Endothelial cell of umbilical vein (primary cell): ENCODE measurements around the gene BCO1. TPM values are rescaled to one million over a fixed set of nuclear protein-coding genes. Genes with fewer than 3 reads are reported as not detected.

Experiments used
- BruUV-seq: library from RNA; stranded (reverse); fragments of 400-500 nt; replicated peaks from 2 replicates; lab custom pipeline; 2021; lab: Mats Ljungman, UMichigan
- CTCF ChIA-PET: fragments of 300-600, 350-600 bp; sonication (Branson Sonifier 250); formaldehyde crosslinking; loops from one replicate; lab custom pipeline; 2021; ENCODE audit warnings: antibody characterized with exemption, inconsistent platforms; lab: Charles Lee
- POLR2A ChIA-PET: fragments of 300-600, 350-600 bp; sonication (Branson Sonifier 250); formaldehyde crosslinking; loops from one replicate; lab custom pipeline; 2021; ENCODE audit warnings: antibody characterized with exemption, inconsistent platforms; lab: Charles Lee
- DNase-seq: peaks from one replicate; pipeline ENCODE4 v3.0.0-alpha.2; 2011; ENCODE audit warnings: low read depth, low spot score
- FAIRE-seq: peaks from 2 replicates; lab custom pipeline; 2011; peaks lifted over from hg19 to GRCh38; lab: Jason Lieb, UNC
- H2AFZ ChIP-seq: 2 replicates; pipeline ENCODE4 v1.6.0; 2012; ENCODE audit warnings: low read depth, low read length, control low read depth, inconsistent platforms
- H3K27ac ChIP-seq: 2 replicates; pipeline ENCODE4 v1.5.1; 2011; ENCODE audit warnings: low read depth, mild to moderate bottlenecking, control low read depth, low read length, moderate library complexity; ENCODE audit not compliant: insufficient read depth
- H3K27me3 ChIP-seq, 2 experiments: 2 replicates each; pipeline versions ENCODE4 v1.6.0 to v1.6.1; 2011; ENCODE audit warnings: low read length in 2 of 2, mixed read lengths in 1 of 2; ENCODE audit not compliant: control insufficient read depth in 2 of 2, insufficient read depth in 2 of 2
- H3K36me3 ChIP-seq, 2 experiments: 2 replicates in 1 of 2; 3 replicates in 1 of 2; pipeline ENCODE4 v1.5.1; 2011; ENCODE audit warnings: low read length in 2 of 2, mild to moderate bottlenecking in 1 of 2, moderate library complexity in 1 of 2; ENCODE audit not compliant: control insufficient read depth in 2 of 2, insufficient read depth in 2 of 2; ENCODE audit errors: extremely low read depth in 1 of 2
- H3K4me1 ChIP-seq: 3 replicates; pipeline ENCODE4 v1.5.1; 2011; ENCODE audit warnings: mild to moderate bottlenecking, low read length; ENCODE audit not compliant: control insufficient read depth, insufficient read depth; ENCODE audit errors: extremely low read depth
- H3K4me2 ChIP-seq: 2 replicates; pipeline ENCODE4 v1.6.1; 2011; ENCODE audit warnings: low read length, control low read depth, mixed read lengths; ENCODE audit not compliant: insufficient read depth
- H3K4me3 ChIP-seq, 3 experiments: fragments of 200-600 bp in 1 of 3; sonication (generic), shearing (Covaris generic) in 1 of 3; replicated peaks in 1 of 3; 2 replicates each; pipeline ENCODE4 v1.5.1; 2011 to 2016; ENCODE audit warnings: control low read depth in 3 of 3, low read length in 3 of 3, mild to moderate bottlenecking in 2 of 3, inconsistent platforms in 1 of 3, low read depth in 1 of 3, moderate library complexity in 1 of 3; ENCODE audit not compliant: insufficient read depth in 1 of 3
- H3K79me2 ChIP-seq: 2 replicates; pipeline ENCODE4 v1.6.0; 2012; ENCODE audit warnings: low read length, inconsistent platforms; ENCODE audit not compliant: control insufficient read depth, insufficient read depth
- H3K9ac ChIP-seq: replicated peaks from 2 replicates; pipeline ENCODE3; 2011; ENCODE audit warnings: low read length, control low read depth; ENCODE audit not compliant: insufficient read depth; ENCODE audit errors: extremely low read depth
- H3K9me1 ChIP-seq: replicated peaks from 3 replicates; pipeline ENCODE4 v1.6.0; 2011; ENCODE audit warnings: mild to moderate bottlenecking, low read length; ENCODE audit not compliant: control insufficient read depth, insufficient read depth; ENCODE audit errors: extremely low read depth
- H3K9me3 ChIP-seq: replicated peaks from 2 replicates; pipeline ENCODE4 v1.5.1; 2012; ENCODE audit warnings: low read length, inconsistent platforms; ENCODE audit not compliant: control insufficient read depth, insufficient read depth
- H4K20me1 ChIP-seq: replicated peaks from 2 replicates; pipeline ENCODE3; 2011; ENCODE audit warnings: mild to moderate bottlenecking, low read length; ENCODE audit not compliant: control insufficient read depth, insufficient read depth; ENCODE audit errors: extremely low read depth
- EZH2 ChIP-seq: IDR thresholded peaks from 2 replicates; pipeline ENCODE4 v1.6.1; 2012; ENCODE audit warnings: borderline replicate concordance, low read depth, mild to moderate bottlenecking, moderate library complexity, low read length, inconsistent platforms; ENCODE audit not compliant: severe bottlenecking
- FOS ChIP-seq: IDR thresholded peaks from 2 replicates; pipeline ENCODE4 v1.6.1; 2011; ENCODE audit warnings: mild to moderate bottlenecking, low read length, moderate library complexity, borderline replicate concordance; ENCODE audit not compliant: insufficient read depth
- GATA2 ChIP-seq: IDR thresholded peaks from 2 replicates; pipeline ENCODE4 v1.7.0; 2011; ENCODE audit warnings: low read depth, mild to moderate bottlenecking, moderate library complexity, mixed read lengths, low read length; ENCODE audit not compliant: insufficient read length, insufficient read depth
- JUN ChIP-seq: IDR thresholded peaks from 2 replicates; pipeline ENCODE4 v1.6.1; 2011; ENCODE audit warnings: borderline replicate concordance, low read depth; ENCODE audit not compliant: insufficient read length, insufficient read depth
- MYC ChIP-seq: IDR thresholded peaks from one replicate; pipeline ENCODE4 v1.6.1; 2011; ENCODE audit warnings: mild to moderate bottlenecking, low read depth, low read length
- POLR2A ChIP-seq: IDR thresholded peaks from 2 replicates; pipeline ENCODE4 v1.6.1; 2012; ENCODE audit warnings: low read depth, mild to moderate bottlenecking, control low read depth, low read length
- POLR2AphosphoS5 ChIP-seq: IDR thresholded peaks from 2 replicates; pipeline ENCODE4 v1.6.1; 2012; ENCODE audit warnings: low read depth, mild to moderate bottlenecking, control low read depth, low read length, moderate library complexity; ENCODE audit not compliant: insufficient read depth
- dilution Hi-C: fragments of 300-500 bp; cut with MboI; formaldehyde crosslinking; loops from one replicate; pipeline ENCODE4 v1.15.0; 2019; ENCODE audit warnings: low sequenced_read_pairs; ENCODE audit not compliant: extremely low pct_ligation_motif_present
- intact Hi-C: fragments of 100-400 bp; cut with micrococcal nuclease; formaldehyde crosslinking; loops from one replicate; pipeline ENCODE4 v1.10.0; 2022
- polyA plus RNA-seq, 4 experiments: library from polyadenylated mRNA; depleted of rRNA in 3 of 4; stranded (reverse) in 3 of 4; unstranded in 1 of 4; fragments of >200 nt; gene quantifications; 2 replicates each; pipeline versions ENCODE4 v1.2.1 to v1.2.3, GENCODE V29; 2011 to 2012; ENCODE audit warnings: missing spikeins in 1 of 4
- total RNA-seq: library from RNA; stranded (reverse); gene quantifications from 2 replicates; pipeline ENCODE4 v1.2.3, GENCODE V29; 2021
- TF ChIP-seq, protein P1 (sequence below): IDR thresholded peaks from 2 replicates; pipeline ENCODE4 v1.6.1; 2011; ENCODE audit not compliant: insufficient read depth, insufficient read length
- TF ChIP-seq, protein P2 (sequence below), 2 donors: IDR thresholded peaks; 1 replicate in 1 of 2; 2 replicates in 1 of 2; pipeline ENCODE4 v1.5.1; 2011; ENCODE audit warnings: low read length in 2 of 2, mild to moderate bottlenecking in 2 of 2, moderate library complexity in 2 of 2, control low read depth in 1 of 2, inconsistent platforms in 1 of 2, low read depth in 1 of 2; ENCODE audit not compliant: insufficient read depth in 1 of 2; ENCODE audit errors: extremely low read depth in 1 of 2

BCO1 gene
- total and polyA plus RNA-seq, 2 donors (not counting 3 experiments of a cell fraction or from before 2014, with no cell fraction given) = not detected

DNA sequence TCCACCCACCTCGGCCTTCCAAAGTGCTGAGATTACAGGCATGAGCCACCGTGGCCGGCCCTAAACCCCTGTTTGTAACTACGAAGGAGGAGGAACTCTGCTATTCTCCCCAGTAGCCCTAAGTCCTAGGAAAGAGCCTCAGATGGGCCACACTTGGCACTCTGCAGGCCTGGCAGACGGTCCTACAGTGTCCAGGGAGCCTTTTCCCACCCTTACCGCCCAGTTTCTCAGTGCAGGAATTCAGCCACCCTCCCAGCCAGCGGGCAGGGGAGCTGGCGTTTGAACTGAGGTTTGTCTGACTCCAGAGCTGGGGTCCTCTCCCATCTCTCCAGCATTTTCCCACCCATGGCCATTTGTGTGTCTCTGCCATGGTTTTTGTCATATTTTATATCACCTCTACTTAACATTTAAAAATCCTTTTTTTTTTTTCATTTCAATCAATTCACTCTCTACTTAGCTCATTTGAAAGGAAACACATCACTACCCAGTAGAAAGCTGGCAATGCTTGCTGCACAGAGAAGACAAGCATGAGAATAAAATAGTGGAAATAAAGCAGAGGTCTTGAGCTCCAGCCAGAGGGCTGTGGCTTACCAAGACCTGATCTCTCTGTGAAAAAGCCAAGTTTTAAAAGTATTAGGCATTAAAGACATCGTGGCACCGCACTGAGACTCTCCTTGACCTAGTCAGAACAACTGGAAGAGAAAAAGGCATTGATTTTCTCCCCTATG is 34.9 kb downstream of the BCO1 start:
- Histone ChIP-seq H3K27me3 (no peaks in the 10 kb centered on the region), H3K4me1 (no peaks in the 10 kb centered on the region), H4K20me1 (no peaks in the 10 kb centered on the region), H3K27ac (no peak overlapping the region), H3K4me3 (no peak overlapping the region), H3K79me2 (no peaks in the 10 kb centered on the region), H3K9me3 (no peaks in the 10 kb centered on the region), H3K36me3 (no peaks in the 10 kb centered on the region), H3K4me2 (no peak overlapping the region), H2AFZ (no peak overlapping the region), H3K9ac (no peak overlapping the region), H3K9me1 (no peaks in the 10 kb centered on the region)
- FAIRE-seq (no peak), DNase-seq (no peak)
- CTCF ChIA-PET = interaction anchor here (1.4 kb wide), 1 partner anchor 13 kb away, joined by 9 read pairs; no protein-coding TSS in a partner anchor
- no peak for TF ChIP-seq POLR2A
- TF ChIP-seq EZH2 = no peak
- TF ChIP-seq MYC = no peak
- no peak for TF ChIP-seq GATA2
- TF ChIP-seq FOS = no peak
- no peak for TF ChIP-seq POLR2AphosphoS5
- TF ChIP-seq, protein P1, sequence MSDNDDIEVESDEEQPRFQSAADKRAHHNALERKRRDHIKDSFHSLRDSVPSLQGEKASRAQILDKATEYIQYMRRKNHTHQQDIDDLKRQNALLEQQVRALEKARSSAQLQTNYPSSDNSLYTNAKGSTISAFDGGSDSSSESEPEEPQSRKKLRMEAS = no peak
- TF ChIP-seq JUN = no peak
- TF ChIP-seq, protein P2, sequence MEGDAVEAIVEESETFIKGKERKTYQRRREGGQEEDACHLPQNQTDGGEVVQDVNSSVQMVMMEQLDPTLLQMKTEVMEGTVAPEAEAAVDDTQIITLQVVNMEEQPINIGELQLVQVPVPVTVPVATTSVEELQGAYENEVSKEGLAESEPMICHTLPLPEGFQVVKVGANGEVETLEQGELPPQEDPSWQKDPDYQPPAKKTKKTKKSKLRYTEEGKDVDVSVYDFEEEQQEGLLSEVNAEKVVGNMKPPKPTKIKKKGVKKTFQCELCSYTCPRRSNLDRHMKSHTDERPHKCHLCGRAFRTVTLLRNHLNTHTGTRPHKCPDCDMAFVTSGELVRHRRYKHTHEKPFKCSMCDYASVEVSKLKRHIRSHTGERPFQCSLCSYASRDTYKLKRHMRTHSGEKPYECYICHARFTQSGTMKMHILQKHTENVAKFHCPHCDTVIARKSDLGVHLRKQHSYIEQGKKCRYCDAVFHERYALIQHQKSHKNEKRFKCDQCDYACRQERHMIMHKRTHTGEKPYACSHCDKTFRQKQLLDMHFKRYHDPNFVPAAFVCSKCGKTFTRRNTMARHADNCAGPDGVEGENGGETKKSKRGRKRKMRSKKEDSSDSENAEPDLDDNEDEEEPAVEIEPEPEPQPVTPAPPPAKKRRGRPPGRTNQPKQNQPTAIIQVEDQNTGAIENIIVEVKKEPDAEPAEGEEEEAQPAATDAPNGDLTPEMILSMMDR (IDR thresholded peaks at IDR 0.05; ENCODE audit: extremely low read depth in 1 of 2, insufficient read depth in 1 of 2, low read depth in 1 of 2, low read length in 2 of 2) = no peak
- intact Hi-C loops = no loop called here
- POLR2A ChIA-PET = no interaction called here
- dilution Hi-C loops = no loop called here
- no TSS peak for BruUV-seq
